Measurements from ENCODE around the gene EP400.

Gene EP400

GRCh38 chr12:131987552-131987951 lies 37.8 kb downstream of the EP400 start:
- no peak overlapping the region for H3K27ac ChIP-seq
- TF ChIP-seq CTCF (IDR thresholded peaks at IDR 0.05) (no peak), ZFX (IDR thresholded peaks at IDR 0.05; ENCODE audit: borderline replicate concordance) (no peak)

- H3K27ac ChIP-seq = no peak overlapping the region
- no peak for TF ChIP-seq ZFX (IDR thresholded peaks at IDR 0.05; ENCODE audit: borderline replicate concordance)
- TF ChIP-seq CTCF (IDR thresholded peaks at IDR 0.05) = no peak
Observed at GRCh38 chr12:131988054-131988796, 38.5 kb downstream of the EP400 start.

DNA sequence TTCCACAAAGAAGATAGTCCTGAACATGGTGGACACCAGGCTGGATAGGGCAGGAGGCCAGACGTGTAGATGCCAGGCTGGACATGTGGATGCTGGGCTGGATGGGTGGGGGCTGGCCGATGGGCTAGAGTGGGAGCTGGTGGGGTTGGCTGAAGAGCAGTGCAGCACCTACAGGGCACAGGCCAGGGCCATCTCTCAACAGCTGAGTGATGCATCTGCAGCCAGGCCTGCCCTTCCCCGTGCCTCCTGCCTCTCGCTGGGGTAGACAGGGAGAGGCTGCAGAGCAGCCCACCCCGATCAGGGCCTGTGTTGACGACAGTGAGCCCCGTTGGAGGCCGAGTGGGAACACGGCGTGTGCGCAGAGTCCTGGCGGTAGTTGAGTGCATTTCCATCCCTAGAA lies 39.3 kb downstream of the EP400 start:
- H3K27ac ChIP-seq = no peak overlapping the region
- TF ChIP-seq ZFX (IDR thresholded peaks at IDR 0.05; ENCODE audit: borderline replicate concordance) (no peak), CTCF (IDR thresholded peaks at IDR 0.05) (no peak)

DNA sequence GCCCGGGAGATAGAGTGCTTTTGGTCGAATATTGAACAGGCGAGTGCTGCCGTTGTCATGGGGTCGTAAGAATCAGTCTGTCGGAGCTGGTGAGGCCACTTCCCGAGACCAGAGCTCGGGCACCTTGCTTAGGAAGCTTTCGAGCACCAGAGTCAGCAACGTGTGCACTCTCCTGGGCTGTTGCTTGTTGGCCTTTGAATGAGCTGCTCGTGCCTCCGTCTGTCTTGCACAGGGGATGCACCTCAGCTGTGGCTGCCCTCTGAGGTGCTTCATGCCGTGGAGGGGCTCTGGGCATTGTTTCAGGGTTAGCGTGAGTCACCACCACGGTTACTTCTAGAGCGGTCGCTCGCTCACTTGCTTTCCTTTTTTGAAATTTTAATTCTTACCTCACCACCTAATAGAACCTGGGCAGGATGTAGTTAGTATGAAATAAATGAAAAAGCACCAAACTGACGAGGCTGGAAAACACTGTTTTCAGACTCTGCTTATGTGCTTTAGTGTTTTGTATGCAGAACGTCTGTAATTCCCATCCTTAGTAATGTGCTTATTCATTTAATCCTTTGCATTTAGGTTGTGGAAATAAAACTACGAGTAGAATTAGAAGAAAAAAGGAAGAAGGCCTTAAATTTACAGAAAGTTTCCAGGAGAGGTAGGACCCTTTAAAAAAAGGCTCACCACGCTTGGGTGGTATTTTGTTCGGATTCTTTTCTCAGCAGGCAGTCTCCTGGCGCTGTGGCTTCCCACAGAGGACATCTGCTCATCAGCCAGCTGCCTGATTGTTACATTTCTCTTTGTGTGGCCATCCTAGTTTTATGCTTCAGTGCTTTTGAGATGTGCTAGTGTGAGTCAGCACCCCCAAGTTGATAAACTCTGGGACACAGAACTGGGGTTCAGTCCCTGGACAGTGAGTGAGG lies 40.6 kb downstream of the EP400 start:
- H3K27ac ChIP-seq = no peak overlapping the region
- TF ChIP-seq ZFX (IDR thresholded peaks at IDR 0.05; ENCODE audit: borderline replicate concordance) = no peak
- TF ChIP-seq CTCF (IDR thresholded peaks at IDR 0.05) = no peak

DNA sequence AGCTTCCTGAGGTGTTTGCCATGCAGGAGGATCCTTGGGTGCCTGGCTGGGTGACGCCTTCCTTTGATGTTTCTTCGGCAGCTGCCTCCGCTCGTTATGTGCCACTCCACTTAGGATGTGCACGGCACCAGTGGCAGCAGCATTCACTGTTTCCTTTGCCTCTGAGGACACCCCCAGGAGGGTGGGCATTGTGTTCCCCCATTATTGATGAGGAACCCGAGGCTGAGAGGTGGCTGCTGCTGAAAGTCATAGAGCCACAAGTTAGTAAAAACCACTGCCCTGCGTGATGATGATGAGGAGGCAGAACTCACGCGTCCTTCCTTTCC lies 41.2 kb downstream of the EP400 start:
- TF ChIP-seq ZFX (IDR thresholded peaks at IDR 0.05; ENCODE audit: borderline replicate concordance) (no peak), CTCF (IDR thresholded peaks at IDR 0.05) (no peak)
- no peak overlapping the region for H3K27ac ChIP-seq

GRCh38 chr12:131991816-131992430 lies 42.2 kb downstream of the EP400 start:
- TF ChIP-seq ZFX (IDR thresholded peaks at IDR 0.05; ENCODE audit: borderline replicate concordance) = no peak
- no peak for TF ChIP-seq CTCF (IDR thresholded peaks at IDR 0.05)
- no peak overlapping the region for H3K27ac ChIP-seq
